GM12891 (cell line): ENCODE measurements around the gene LANCL3.
"Not testable (repeated sequence)": the region's sequence is repeated elsewhere in the genome, so short reads cannot be mapped to it uniquely, and the experiment has no call there.

Experiments used
- POLR2A ChIP-seq: IDR thresholded peaks from 2 replicates; pipeline ENCODE4 v1.6.1; 2011; ENCODE audit warnings: low read depth, low read length, control low read depth
- POLR2AphosphoS5 ChIP-seq: IDR thresholded peaks from 2 replicates; pipeline ENCODE4 v1.6.1; 2011; ENCODE audit warnings: low read depth, low read length, control low read depth
- TAF1 ChIP-seq: IDR thresholded peaks from 2 replicates; pipeline ENCODE4 v1.6.1; 2011; ENCODE audit warnings: low read depth, low read length, control low read depth

GRCh38 chrX:37523673-37524072, 47.8 kb upstream of the LANCL3 start:
- TF ChIP-seq POLR2AphosphoS5, TAF1, POLR2A: not testable (repeated sequence)
